Keratinocyte (primary cell): ENCODE measurements around the gene CLTC. TPM values are rescaled to one million over a fixed set of nuclear protein-coding genes. Genes with fewer than 3 reads are reported as not detected.
"Not testable (repeated sequence)": the region's sequence is repeated elsewhere in the genome, so short reads cannot be mapped to it uniquely, and the experiment has no call there.

Source experiments
- DNase-seq: peaks from one replicate; pipeline ENCODE4 v3.0.0-alpha.2; 2011; ENCODE audit warnings: low read depth, missing footprints, low spot score
- FAIRE-seq: peaks from 2 replicates; lab custom pipeline; 2011; peaks lifted over from hg19 to GRCh38; lab: Jason Lieb, UNC
- H2AFZ ChIP-seq: 2 replicates; pipeline ENCODE4 v1.6.0; 2012; ENCODE audit warnings: low read length, control low read depth, inconsistent platforms; ENCODE audit not compliant: control insufficient read depth
- H3K27ac ChIP-seq: 2 replicates; pipeline ENCODE4 v1.5.1; 2011; ENCODE audit warnings: low read length; ENCODE audit not compliant: control insufficient read depth, insufficient read depth
- H3K27me3 ChIP-seq: 3 replicates; pipeline ENCODE4 v1.6.0; 2011; ENCODE audit warnings: low read length; ENCODE audit not compliant: control insufficient read depth, insufficient read depth; ENCODE audit errors: extremely low read depth
- H3K36me3 ChIP-seq, 2 experiments: 2 replicates in 1 of 2; 3 replicates in 1 of 2; pipeline ENCODE4 v1.5.1; 2011; ENCODE audit warnings: low read length in 2 of 2, mild to moderate bottlenecking in 1 of 2; ENCODE audit not compliant: control insufficient read depth in 2 of 2, insufficient read depth in 2 of 2; ENCODE audit errors: extremely low read depth in 1 of 2
- H3K4me1 ChIP-seq: 3 replicates; pipeline ENCODE4 v1.5.1; 2011; ENCODE audit warnings: low read length; ENCODE audit not compliant: control insufficient read depth, insufficient read depth; ENCODE audit errors: extremely low read depth
- H3K4me2 ChIP-seq: 3 replicates; pipeline ENCODE4 v1.6.0; 2011; ENCODE audit warnings: low read depth, low read length; ENCODE audit not compliant: control insufficient read depth, insufficient read depth; ENCODE audit errors: extremely low read depth
- H3K4me3 ChIP-seq, 3 experiments: fragments of 200-600 bp in 1 of 3; sonication (generic) in 1 of 3; 2 replicates in 2 of 3; 3 replicates in 1 of 3; pipeline ENCODE4 v1.5.1; 2011 to 2016; ENCODE audit warnings: low read length in 3 of 3, mild to moderate bottlenecking in 3 of 3, control low read depth in 2 of 3, inconsistent platforms in 1 of 3, low read depth in 1 of 3, mixed read lengths in 1 of 3, mixed run types in 1 of 3, moderate library complexity in 1 of 3; ENCODE audit not compliant: control insufficient read depth in 2 of 3, insufficient read depth in 2 of 3; ENCODE audit errors: extremely low read depth in 1 of 3
- H3K79me2 ChIP-seq: 2 replicates; pipeline ENCODE4 v1.6.0; 2012; ENCODE audit warnings: low read length; ENCODE audit not compliant: control insufficient read depth, insufficient read depth
- H3K9ac ChIP-seq: 3 replicates; pipeline ENCODE4 v1.6.0; 2011; ENCODE audit warnings: low read length; ENCODE audit not compliant: control insufficient read depth, insufficient read depth; ENCODE audit errors: extremely low read depth
- H3K9me1 ChIP-seq: 3 replicates; pipeline ENCODE4 v1.6.0; 2011; ENCODE audit warnings: low read length; ENCODE audit not compliant: control insufficient read depth, insufficient read depth; ENCODE audit errors: extremely low read depth
- H3K9me3 ChIP-seq: 2 replicates; pipeline ENCODE4 v1.5.1; 2012; ENCODE audit warnings: low read depth, low read length; ENCODE audit not compliant: control insufficient read depth
- H4K20me1 ChIP-seq: 3 replicates; pipeline ENCODE4 v1.6.0; 2011; ENCODE audit warnings: low read length; ENCODE audit not compliant: control insufficient read depth, insufficient read depth; ENCODE audit errors: extremely low read depth
- CTCF ChIP-seq, 3 experiments: IDR thresholded peaks in 1 of 3; conservative IDR thresholded peaks in 1 of 3; optimal IDR thresholded peaks in 1 of 3; 2 replicates in 2 of 3; 3 replicates in 1 of 3; pipeline versions ENCODE3 to v1.5.1; 2011; ENCODE audit warnings: low read length in 3 of 3, mild to moderate bottlenecking in 3 of 3, moderate library complexity in 2 of 3, control low read depth in 1 of 3, inconsistent platforms in 1 of 3; ENCODE audit not compliant: insufficient read depth in 2 of 3; ENCODE audit errors: extremely low read depth in 1 of 3
- EZH2 ChIP-seq: IDR thresholded peaks from one replicate; pipeline ENCODE4 v1.6.1; 2012; ENCODE audit warnings: inconsistent platforms, mild to moderate bottlenecking, low read length, moderate library complexity
- dilution Hi-C: fragments of 300-500 bp; cut with MboI; formaldehyde crosslinking; loops from one replicate; pipeline ENCODE4 v1.7.0; 2020; ENCODE audit warnings: low sequenced_read_pairs; ENCODE audit not compliant: extremely low pct_ligation_motif_present
- polyA minus RNA-seq, 3 experiments: library from RNA; depleted of rRNA, polyadenylated mRNA; stranded (reverse); fragments of >200 nt; gene quantifications; 1 replicate in 1 of 3; 2 replicates in 1 of 3; 3 replicates in 1 of 3; pipeline ENCODE4 v1.2.3, GENCODE V29; 2011
- polyA plus RNA-seq, 5 experiments: library from polyadenylated mRNA; depleted of rRNA in 3 of 5; stranded (reverse) in 3 of 5; stranded (forward) in 1 of 5; unstranded in 1 of 5; fragments of >200 nt; gene quantifications; 1 replicate in 1 of 5; 2 replicates in 3 of 5; 3 replicates in 1 of 5; pipeline versions ENCODE4 v1.2.1 to v1.2.3, GENCODE V29; 2011 to 2012; ENCODE audit warnings: missing spikeins in 2 of 5, low read depth in 1 of 5, low replicate concordance in 1 of 5

The CLTC gene
- polyA plus RNA-seq = 168 to 352 TPM (median 209 TPM) in 3 replicates
- polyA plus RNA-seq (2011; ENCODE audit: low read depth) = 147 TPM
- polyA plus RNA-seq (2011; cell fraction: cytosol; rRNA removed) = 179 and 294 TPM in 2 replicates
- polyA plus RNA-seq (2011; cell fraction: nucleus; rRNA removed) = 486 and 588 TPM in 2 replicates
- polyA plus RNA-seq (2012; ENCODE audit: low replicate concordance) = 119 and 186 TPM in 2 replicates
- polyA minus RNA-seq = 430 to 667 TPM (median 430 TPM) in 3 replicates
- polyA minus RNA-seq (2011; cell fraction: cytosol; rRNA and poly(A)+ RNA removed) = 230 TPM
- polyA minus RNA-seq (2011; cell fraction: nucleus; rRNA and poly(A)+ RNA removed) = 327 and 718 TPM in 2 replicates

GRCh38 chr17:59619298-59620063, at the start of gene CLTC:
Gene CLTC (plus strand): TSS chr17:59619895. CDS start chr17:59620132, 237 bp downstream.
- H3K4me3 ChIP-seq = peak within 1 kb of the TSS; percentile 96 to 100 (median 97)
- H3K9me3 ChIP-seq = no peaks in the 10 kb centered on the region
- H3K9ac ChIP-seq = peak within 1 kb of the TSS; percentile 99
- DNase-seq (peak; percentile 80), FAIRE-seq (peak; percentile 13)
- H3K27me3 ChIP-seq = no peaks in the 10 kb centered on the region
- H3K79me2 ChIP-seq = peaks cover 54% of the 10 kb centered on the region
- TF ChIP-seq EZH2 = no peak
- no peak for TF ChIP-seq CTCF (optimal IDR thresholded peaks at IDR 0.05 in 1 of 3, IDR thresholded peaks at IDR 0.05 in 1 of 3, conservative IDR thresholded peaks at IDR 0.05 in 1 of 3; ENCODE audit: extremely low read depth in 1 of 3, insufficient read depth in 2 of 3, low read length in 3 of 3)
- H3K9me1 ChIP-seq = no peaks in the 10 kb centered on the region
- peaks cover 0 to 2% of the 10 kb centered on the region in 2 experiments for H3K36me3 ChIP-seq
- dilution Hi-C loops = no loop called here
- H3K27ac ChIP-seq = peak within 1 kb of the TSS; percentile 100
- peaks cover 29% of the 10 kb centered on the region for H3K4me1 ChIP-seq
- peak within 1 kb of the TSS; percentile 98 for H2AFZ ChIP-seq
- H3K4me2 ChIP-seq = peak within 1 kb of the TSS; percentile 99
- H4K20me1 ChIP-seq = peaks cover 18% of the 10 kb centered on the region

- Histone ChIP-seq H4K20me1 (no peaks in the 10 kb centered on the region), H3K79me2 (no peaks in the 10 kb centered on the region), H3K4me2 (no peak overlapping the region), H3K36me3 (peaks cover 0 to 4% of the 10 kb centered on the region in 2 experiments), H3K27ac (no peak overlapping the region), H2AFZ (no peak overlapping the region), H3K9me1 (no peaks in the 10 kb centered on the region), H3K4me3 (no peak overlapping the region), H3K9ac (no peak overlapping the region), H3K4me1 (no peaks in the 10 kb centered on the region), H3K27me3 (no peaks in the 10 kb centered on the region), H3K9me3 (no peaks in the 10 kb centered on the region)
- no peak for TF ChIP-seq EZH2
- dilution Hi-C loops = no loop called here
- FAIRE-seq = no peak
- DNase-seq = no peak
Observed at GRCh38 chr17:59572301-59572924, 47.3 kb upstream of the CLTC start.

GRCh38 chr17:59584168-59584567, 35.5 kb upstream of the CLTC start:
- H3K4me1 ChIP-seq, H3K36me3 ChIP-seq, H3K79me2 ChIP-seq, H2AFZ ChIP-seq, H3K9me3 ChIP-seq, H3K4me2 ChIP-seq, H3K9me1 ChIP-seq, H3K27me3 ChIP-seq, H3K9ac ChIP-seq, H3K27ac ChIP-seq, DNase-seq, H3K4me3 ChIP-seq, dilution Hi-C loops, H4K20me1 ChIP-seq: not testable (repeated sequence)
- peak; percentile 17 for FAIRE-seq
